ENCODE results near the gene SLC25A1. TPM values are rescaled to one million over a fixed set of nuclear protein-coding genes. Genes with fewer than 3 reads are reported as not detected.

SLC25A1 gene
- total RNA-seq, 1 experiment from 2014 or later: 151 TPM

- H3K27me3 ChIP-seq (ENCODE audit: insufficient read depth, low read length): no peaks in the 10 kb centered on the region
- no peak overlapping the region for H2BK15ac ChIP-seq (ENCODE audit: low read depth, low read length)
- no peak overlapping the region for H2AFZ ChIP-seq (ENCODE audit: low read length)
- H3K23me2 ChIP-seq (ENCODE audit: insufficient read length, low read depth, low read length, poor library complexity, severe bottlenecking): no peaks in the 10 kb centered on the region
- H3K4ac ChIP-seq (ENCODE audit: low read depth, low read length): no peak overlapping the region
- H3K18ac ChIP-seq (ENCODE audit: insufficient read length, low read depth, low read length): no peak overlapping the region
- no peaks in the 10 kb centered on the region for H4K20me1 ChIP-seq (ENCODE audit: control insufficient read depth, insufficient read depth, insufficient read length)
- no peak overlapping the region for H3K4me3 Mint-ChIP-seq
- no peak overlapping the region for H3K14ac ChIP-seq (ENCODE audit: insufficient read depth, low read length)
- H3K36me3 Mint-ChIP-seq (ENCODE audit: insufficient read depth in 1 of 3, low read depth in 3 of 3): peaks cover 0 to 20% (median 8%) of the 10 kb centered on the region in 3 experiments; a peak in 5 of 7 replicates
- peaks cover 16% of the 10 kb centered on the region for H3K27me3 Mint-ChIP-seq (ENCODE audit: low read depth)
- no peak overlapping the region for H3K23ac ChIP-seq (ENCODE audit: insufficient read length, low read depth, low read length)
- no peak for DNase-seq
- no peak overlapping the region for H2AK5ac ChIP-seq (ENCODE audit: insufficient read length, low read length)
- H2BK20ac ChIP-seq (ENCODE audit: low read depth, low read length, poor library complexity, severe bottlenecking): no peak overlapping the region
- no peaks in the 10 kb centered on the region; the same call in 1 of the 2 replicates for H3K4me1 ChIP-seq (ENCODE audit: insufficient read depth, low read length)
- H3K56ac ChIP-seq (ENCODE audit: insufficient read length, low read depth, low read length): no peak overlapping the region
- H2BK12ac ChIP-seq (ENCODE audit: insufficient read length, low read depth, low read length): no peak overlapping the region
- no peak overlapping the region for H2BK5ac ChIP-seq (ENCODE audit: insufficient read length, low read length)
- no peaks in the 10 kb centered on the region for H3K79me2 ChIP-seq (ENCODE audit: insufficient read depth, low read length)
- H3K9me3 Mint-ChIP-seq: no peaks in the 10 kb centered on the region; a peak in 3 of 5 replicates
- no peak overlapping the region for H3K27ac Mint-ChIP-seq
- no peak overlapping the region for H3K9ac ChIP-seq (ENCODE audit: extremely low read depth, insufficient read length, low read length)
- H2BK120ac ChIP-seq (ENCODE audit: low read depth, low read length, poor library complexity, severe bottlenecking): no peak overlapping the region
- no peak overlapping the region for H4K91ac ChIP-seq (ENCODE audit: insufficient read length, low read depth, low read length)
- H3K27ac ChIP-seq (ENCODE audit: insufficient read length, low read depth, low read length): no peak overlapping the region
- no CpG with 5 or more reads among the region's 7 CpGs for whole genome bisulfite sequencing (ENCODE audit: extremely low coverage, insufficient read length, low lambda C conversion rate)
- no peak overlapping the region for H4K8ac ChIP-seq (replicated peaks; ENCODE audit: insufficient read length, low read depth, low read length)
- H3T11ph ChIP-seq (ENCODE audit: low read length): no peak overlapping the region
- peaks cover 3 to 7% of the 10 kb centered on the region in 2 experiments for H3K4me1 Mint-ChIP-seq
- no peak overlapping the region for H4K5ac ChIP-seq (ENCODE audit: insufficient read length, low read depth, low read length)
- no peak overlapping the region for H3K4me2 ChIP-seq (ENCODE audit: insufficient read depth, insufficient read length, low read length)
- H3K79me1 ChIP-seq (ENCODE audit: insufficient read depth, low read depth, low read length, poor library complexity, severe bottlenecking): no peaks in the 10 kb centered on the region
- TF ChIP-seq CTCF (conservative IDR thresholded peaks at IDR 0.05): no peak
- H3K9me3 ChIP-seq (ENCODE audit: control insufficient read depth, low read depth, low read length): no peaks in the 10 kb centered on the region
These were observed 50.5 kb downstream of the SLC25A1 start for GRCh38 chr22:19128009-19128401.

All from H9 (cell line).